Right renal pelvis (tissue), 4 donors: ENCODE measurements around the gene FZR1. TPM values are rescaled to one million over a fixed set of nuclear protein-coding genes. Genes with fewer than 3 reads are reported as not detected.
"Not testable (repeated sequence)": the region's sequence is repeated elsewhere in the genome, so short reads cannot be mapped to it uniquely, and the experiment has no call there.

Experiments
- DNase-seq, 4 donors: peaks; one replicate each; pipeline ENCODE4 v3.0.0-alpha.2; 2013; ENCODE audit warnings: low read depth in 4 of 4, low spot score in 3 of 4, missing footprints in 1 of 4
- polyA plus RNA-seq, 4 donors: library from polyadenylated mRNA; unstranded; fragments of 120-200 nt; gene quantifications; one replicate each; pipeline ENCODE4 v1.2.1, GENCODE V29; 2013; ENCODE audit not compliant: insufficient read length in 4 of 4

The FZR1 gene
- polyA plus RNA-seq, 4 donors: 51.4 to 58.8 (median 52.0) TPM

GRCh38 chr19:3563709-3564524 is 57.8 kb downstream of the FZR1 start:
- DNase-seq: no peak

- no peak for DNase-seq
These were observed 59.0 kb downstream of the FZR1 start for GRCh38 chr19:3565139-3565538.

- DNase-seq: not testable (repeated sequence)
These were observed 63.9 kb downstream of the FZR1 start for GRCh38 chr19:3570042-3570441.

GRCh38 chr19:3570606-3571011 is 64.5 kb downstream of the FZR1 start:
- DNase-seq: no peak

GRCh38 chr19:3572132-3572854 is 66.2 kb downstream of the FZR1 start:
- DNase-seq: peak; percentile 97 to 99 (median 99)

- DNase-seq: no peak
These were observed 66.7 kb downstream of the FZR1 start, which contains the start of gene HMG20B for GRCh38 chr19:3572855-3573161. HMG20B (plus strand) TSS chr19:3572944; CDS start chr19:3573310, 366 bp downstream.

- no peak for DNase-seq
These were observed 67.2 kb downstream of the FZR1 start for GRCh38 chr19:3573162-3573857.

- DNase-seq: peak in 1 of 4 donors; percentile 59
These were observed 67.9 kb downstream of the FZR1 start for GRCh38 chr19:3573858-3574637.

GRCh38 chr19:3575260-3575741 is 69.2 kb downstream of the FZR1 start:
- no peak for DNase-seq

GRCh38 chr19:3575949-3576673 is 70.0 kb downstream of the FZR1 start:
- no peak for DNase-seq

- DNase-seq: no peak
These were observed 70.8 kb downstream of the FZR1 start for GRCh38 chr19:3576696-3577443.

GRCh38 chr19:3577723-3578344 is 71.7 kb downstream of the FZR1 start:
- DNase-seq: no peak

GRCh38 chr19:3578390-3578789 is 72.3 kb downstream of the FZR1 start:
- DNase-seq: no peak

GRCh38 chr19:3580156-3580934 is 74.2 kb downstream of the FZR1 start:
- no peak for DNase-seq

- not testable (repeated sequence) for DNase-seq
These were observed 75.7 kb downstream of the FZR1 start for GRCh38 chr19:3581792-3582191.

GRCh38 chr19:3584036-3584802 is 78.1 kb downstream of the FZR1 start:
- DNase-seq: not testable (repeated sequence)
